HL-60 (cell line): Measurements from ENCODE around the gene CASKIN2.

Source experiments
- DNase-seq, 2 experiments: peaks; one replicate each; pipeline ENCODE4 v3.0.0-alpha.2; 2010 to 2020; ENCODE audit warnings: low read depth in 1 of 2, low spot score in 1 of 2
- H3K27ac ChIP-seq: fragments of 250-450 bp; sonication (Bioruptor Pico); replicated peaks from 2 replicates; pipeline ENCODE4 v1.5.1; 2020; ENCODE audit warnings: mild to moderate bottlenecking, moderate library complexity
- H3K27me3 ChIP-seq: fragments of 250-450 bp; sonication (Bioruptor Pico); 2 replicates; pipeline ENCODE4 v1.5.1; 2021; ENCODE audit warnings: mild to moderate bottlenecking, moderate library complexity; ENCODE audit not compliant: insufficient read depth, poor library complexity, severe bottlenecking
- H3K4me3 ChIP-seq: replicated peaks from 2 replicates; pipeline ENCODE4 v1.5.1; 2011; ENCODE audit warnings: mild to moderate bottlenecking, control low read depth, low read length; ENCODE audit not compliant: insufficient read depth
- CTCF ChIP-seq: IDR thresholded peaks from one replicate; pipeline ENCODE4 v1.5.1; 2011; ENCODE audit warnings: low read length, control low read depth, inconsistent platforms; ENCODE audit not compliant: insufficient read depth
- GABPA ChIP-seq: IDR thresholded peaks from 2 replicates; pipeline ENCODE4 v1.6.1; 2012; ENCODE audit warnings: low read depth
- POLR2AphosphoS5 ChIP-seq: IDR thresholded peaks from 2 replicates; pipeline ENCODE4 v1.6.1; 2012; ENCODE audit warnings: low read depth
- REST ChIP-seq: IDR thresholded peaks from 2 replicates; pipeline ENCODE4 v1.6.1; 2012; ENCODE audit warnings: low read depth; ENCODE audit not compliant: insufficient replicate concordance
- SPI1 ChIP-seq: IDR thresholded peaks from 2 replicates; pipeline ENCODE4 v1.6.1; 2012; ENCODE audit warnings: low read depth, mild to moderate bottlenecking, borderline replicate concordance

The CASKIN2 gene

GRCh38 chr17:75561927-75562603, 46.7 kb upstream of the CASKIN2 start:
- DNase-seq = no peak
- Histone ChIP-seq H3K27me3 (no peaks in the 10 kb centered on the region), H3K27ac (no peak overlapping the region), H3K4me3 (no peak overlapping the region)
- no peak for TF ChIP-seq CTCF
- no peak for TF ChIP-seq GABPA
- TF ChIP-seq SPI1 = no peak
- no peak for TF ChIP-seq REST
- TF ChIP-seq POLR2AphosphoS5 = no peak

GRCh38 chr17:75559958-75560533, 44.7 kb upstream of the CASKIN2 start:
- Histone ChIP-seq H3K27me3 (no peaks in the 10 kb centered on the region), H3K27ac (no peak overlapping the region), H3K4me3 (no peak overlapping the region)
- DNase-seq = no peak
- TF ChIP-seq SPI1 (no peak), CTCF (no peak), GABPA (no peak), POLR2AphosphoS5 (no peak), REST (no peak)

GRCh38 chr17:75558666-75559530, 43.6 kb upstream of the CASKIN2 start:
- Histone ChIP-seq H3K27me3 (no peaks in the 10 kb centered on the region), H3K27ac (no peak overlapping the region), H3K4me3 (no peak overlapping the region)
- TF ChIP-seq CTCF (no peak), GABPA (no peak), POLR2AphosphoS5 (no peak), SPI1 (no peak), REST (no peak)
- DNase-seq = no peak
